GM10847 (cell line): Measurements from ENCODE around the gene OLFML1.

Experiments
- POLR2A ChIP-seq: IDR thresholded peaks from 2 replicates; pipeline ENCODE4 v1.6.1; 2011; ENCODE audit not compliant: insufficient read length; ENCODE audit errors: extremely low read depth

OLFML1 gene

GRCh38 chr11:7492253-7492652 lies 6.9 kb downstream of the OLFML1 start:
- TF ChIP-seq POLR2A = no peak

- no peak for TF ChIP-seq POLR2A
Observed at GRCh38 chr11:7493670-7494069, 8.4 kb downstream of the OLFML1 start.

GRCh38 chr11:7494086-7494745 lies 8.9 kb downstream of the OLFML1 start:
- no peak for TF ChIP-seq POLR2A

- no peak for TF ChIP-seq POLR2A
Observed at GRCh38 chr11:7495882-7496551, 10.7 kb downstream of the OLFML1 start.

GRCh38 chr11:7498193-7498592 lies 12.9 kb downstream of the OLFML1 start:
- TF ChIP-seq POLR2A = no peak

GRCh38 chr11:7499081-7499480 lies 13.8 kb downstream of the OLFML1 start:
- no peak for TF ChIP-seq POLR2A

GRCh38 chr11:7500251-7500650 lies 14.9 kb downstream of the OLFML1 start:
- TF ChIP-seq POLR2A = no peak

- no peak for TF ChIP-seq POLR2A
Observed at GRCh38 chr11:7501251-7501650, 15.9 kb downstream of the OLFML1 start.

GRCh38 chr11:7501894-7502293 lies 16.6 kb downstream of the OLFML1 start:
- no peak for TF ChIP-seq POLR2A

GRCh38 chr11:7506243-7506642 lies 20.9 kb downstream of the OLFML1 start:
- TF ChIP-seq POLR2A = no peak

GRCh38 chr11:7508087-7508486 lies 22.8 kb downstream of the OLFML1 start:
- TF ChIP-seq POLR2A = no peak

- no peak for TF ChIP-seq POLR2A
Observed at GRCh38 chr11:7509966-7510365, 24.7 kb downstream of the OLFML1 start.

- no peak for TF ChIP-seq POLR2A
Observed at GRCh38 chr11:7511401-7511800, 26.1 kb downstream of the OLFML1 start.

- TF ChIP-seq POLR2A = no peak
Observed at GRCh38 chr11:7512525-7513233, 27.4 kb downstream of the OLFML1 start.

GRCh38 chr11:7513234-7514098 lies 28.2 kb downstream of the OLFML1 start, which contains the start of gene PPFIBP2:
TSS of gene PPFIBP2 (plus strand) at chr11:7513999. CDS start at chr11:7549476, 35,477 bp downstream.
- peak; percentile 70 for TF ChIP-seq POLR2A
